Gastrocnemius medialis (tissue), 4 donors: Measurements from ENCODE around the gene ALPI.

Source experiments
- POLR2A ChIP-seq, 2 donors: fragments of 450-650 bp; IDR thresholded peaks; one replicate each; pipeline ENCODE4 v1.6.1; 2017; ENCODE audit warnings: antibody characterized with exemption in 2 of 2, mild to moderate bottlenecking in 2 of 2, moderate library complexity in 2 of 2
- TF ChIP-seq, protein P1 (sequence below), 5 experiments: fragments of 450-650 bp in 3 of 5; fragments of 200-600 bp in 2 of 5; sonication (generic) in 2 of 5; IDR thresholded peaks in 4 of 5; conservative IDR thresholded peaks in 1 of 5; 1 replicate in 4 of 5; 2 replicates in 1 of 5; pipeline ENCODE4 v1.5.1; 2016 to 2019; ENCODE audit warnings: antibody characterized with exemption in 5 of 5, mild to moderate bottlenecking in 3 of 5, moderate library complexity in 3 of 5

DNA sequence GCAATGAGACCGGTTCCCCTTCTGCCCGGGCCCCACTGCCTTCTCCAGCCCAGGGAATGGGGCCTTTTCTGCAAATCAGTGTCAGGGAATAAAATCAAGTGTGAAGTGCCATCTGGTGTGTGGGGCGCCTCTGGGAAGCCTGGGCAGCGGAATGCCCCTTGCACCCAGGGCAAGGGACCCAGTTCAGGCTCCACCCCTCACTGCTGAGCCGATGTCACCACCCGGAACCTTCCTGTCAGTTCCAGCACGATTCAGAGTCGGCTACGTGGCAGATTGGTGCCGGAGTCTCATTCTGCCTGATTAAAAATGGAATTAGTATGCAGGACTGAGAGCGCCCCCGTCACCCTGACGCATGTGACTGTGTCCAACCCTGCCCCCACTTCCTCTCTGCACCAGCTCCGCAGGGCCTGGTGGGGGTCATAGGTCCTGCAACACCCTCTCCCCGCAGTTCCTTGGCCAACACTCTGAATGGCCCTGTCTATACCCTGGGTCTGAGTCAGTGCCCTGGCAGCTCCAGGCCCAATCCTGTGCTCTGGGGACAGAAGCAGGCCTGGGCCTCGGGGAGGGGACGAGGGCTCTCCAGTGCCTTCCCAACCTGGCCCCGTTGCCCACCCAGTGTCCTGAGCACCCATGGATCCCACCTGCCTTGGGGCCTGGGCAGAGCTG, 8.2 kb upstream of the ALPI start:
- TF ChIP-seq, protein P1, sequence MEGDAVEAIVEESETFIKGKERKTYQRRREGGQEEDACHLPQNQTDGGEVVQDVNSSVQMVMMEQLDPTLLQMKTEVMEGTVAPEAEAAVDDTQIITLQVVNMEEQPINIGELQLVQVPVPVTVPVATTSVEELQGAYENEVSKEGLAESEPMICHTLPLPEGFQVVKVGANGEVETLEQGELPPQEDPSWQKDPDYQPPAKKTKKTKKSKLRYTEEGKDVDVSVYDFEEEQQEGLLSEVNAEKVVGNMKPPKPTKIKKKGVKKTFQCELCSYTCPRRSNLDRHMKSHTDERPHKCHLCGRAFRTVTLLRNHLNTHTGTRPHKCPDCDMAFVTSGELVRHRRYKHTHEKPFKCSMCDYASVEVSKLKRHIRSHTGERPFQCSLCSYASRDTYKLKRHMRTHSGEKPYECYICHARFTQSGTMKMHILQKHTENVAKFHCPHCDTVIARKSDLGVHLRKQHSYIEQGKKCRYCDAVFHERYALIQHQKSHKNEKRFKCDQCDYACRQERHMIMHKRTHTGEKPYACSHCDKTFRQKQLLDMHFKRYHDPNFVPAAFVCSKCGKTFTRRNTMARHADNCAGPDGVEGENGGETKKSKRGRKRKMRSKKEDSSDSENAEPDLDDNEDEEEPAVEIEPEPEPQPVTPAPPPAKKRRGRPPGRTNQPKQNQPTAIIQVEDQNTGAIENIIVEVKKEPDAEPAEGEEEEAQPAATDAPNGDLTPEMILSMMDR (IDR thresholded peaks at IDR 0.05 in 4 of 5, conservative IDR thresholded peaks at IDR 0.05 in 1 of 5) = no peak
- no peak for TF ChIP-seq POLR2A (IDR thresholded peaks at IDR 0.05)
